ENCODE results near the gene BRD9. TPM values are rescaled to one million over a fixed set of nuclear protein-coding genes. Genes with fewer than 3 reads are reported as not detected.

BRD9 gene
- total RNA-seq, 4 donors from 2014 or later, result 29.6 to 91.3 (median 37.9) TPM

- Histone ChIP-seq H3K9me3 (no peaks in the 10 kb centered on the region), H3K27me3 (peaks cover 31% of the 10 kb centered on the region), H3K4me1 (peaks cover 0 to 8% (median 2%) of the 10 kb centered on the region in 4 donors), H3K4me3 (no peak overlapping the region), H3K36me3 (no peaks in the 10 kb centered on the region), H3K27ac (no peak overlapping the region)
- TF ChIP-seq CTCF (IDR thresholded peaks at IDR 0.05), result no peak
- no peak for TF ChIP-seq POLR2AphosphoS5 (IDR thresholded peaks at IDR 0.05)
- TF ChIP-seq POLR2A (IDR thresholded peaks at IDR 0.05), result no peak
- no peak for TF ChIP-seq EP300 (IDR thresholded peaks at IDR 0.05; ENCODE audit: low read depth)
- in situ Hi-C loops (cut with MboI; ENCODE audit: low pct_ligation_motif_present in 1 of 4, low pct_unique_long_range_greater_than_20kb in 1 of 4, low sequenced_read_pairs in 3 of 4) (no loop called here), intact Hi-C loops (cut with DNase I; ENCODE audit: low total_unique reads) (no loop called here)
- DNase-seq, result no peak
- 88 to 91% methylated on average over 35 to 55 of the region's 55 CpGs for WGBS, 2 donors (ENCODE audit: low coverage in 1 of 2)
Observed at GRCh38 chr5:852431-853401, 39.9 kb downstream of the BRD9 start.

GRCh38 chr5:852018-852417 lies 40.6 kb downstream of the BRD9 start:
- peaks cover 0 to 8% (median 2%) of the 10 kb centered on the region in 4 donors for H3K4me1 ChIP-seq
- TF ChIP-seq CTCF (IDR thresholded peaks at IDR 0.05) (no peak), POLR2AphosphoS5 (IDR thresholded peaks at IDR 0.05) (no peak), EP300 (IDR thresholded peaks at IDR 0.05; ENCODE audit: low read depth) (no peak), POLR2A (IDR thresholded peaks at IDR 0.05) (no peak)
- in situ Hi-C loops (cut with MboI; ENCODE audit: low pct_ligation_motif_present in 1 of 4, low pct_unique_long_range_greater_than_20kb in 1 of 4, low sequenced_read_pairs in 3 of 4) (no loop called here), intact Hi-C loops (cut with DNase I; ENCODE audit: low total_unique reads) (no loop called here)
- no peak overlapping the region for H3K4me3 ChIP-seq
- H3K9me3 ChIP-seq, result no peaks in the 10 kb centered on the region
- WGBS, 2 donors (ENCODE audit: low coverage in 1 of 2), result 28 to 52% methylated on average over 3 to 5 of the region's 5 CpGs
- no peak for DNase-seq
- peaks cover 31% of the 10 kb centered on the region for H3K27me3 ChIP-seq
- H3K36me3 ChIP-seq, result no peaks in the 10 kb centered on the region
- no peak overlapping the region for H3K27ac ChIP-seq

GRCh38 chr5:851553-851952 lies 41.0 kb downstream of the BRD9 start:
- DNase-seq, result peak; percentile 3
- in situ Hi-C loops (cut with MboI; ENCODE audit: low pct_ligation_motif_present in 1 of 4, low pct_unique_long_range_greater_than_20kb in 1 of 4, low sequenced_read_pairs in 3 of 4), result no loop called here
- TF ChIP-seq POLR2A (IDR thresholded peaks at IDR 0.05), result no peak
- TF ChIP-seq POLR2AphosphoS5 (IDR thresholded peaks at IDR 0.05), result no peak
- no peak for TF ChIP-seq EP300 (IDR thresholded peaks at IDR 0.05; ENCODE audit: low read depth)
- no peak for TF ChIP-seq CTCF (IDR thresholded peaks at IDR 0.05)

GRCh38 chr5:851076-851475 lies 41.5 kb downstream of the BRD9 start:
- intact Hi-C loops (cut with DNase I; ENCODE audit: low total_unique reads), result no loop called here
- 63 to 100% methylated on average over 5 to 15 of the region's 19 CpGs for WGBS, 2 donors (ENCODE audit: low coverage in 1 of 2)
- Histone ChIP-seq H3K27ac (no peak overlapping the region), H3K4me3 (no peak overlapping the region), H3K27me3 (peaks cover 31% of the 10 kb centered on the region), H3K9me3 (no peaks in the 10 kb centered on the region), H3K4me1 (peaks cover 0 to 8% (median 2%) of the 10 kb centered on the region in 4 donors), H3K36me3 (no peaks in the 10 kb centered on the region)
- in situ Hi-C loops (cut with MboI; ENCODE audit: low pct_ligation_motif_present in 1 of 4, low pct_unique_long_range_greater_than_20kb in 1 of 4, low sequenced_read_pairs in 3 of 4), result no loop called here
- DNase-seq, result no peak
- TF ChIP-seq POLR2A (IDR thresholded peaks at IDR 0.05), result no peak
- TF ChIP-seq POLR2AphosphoS5 (IDR thresholded peaks at IDR 0.05), result no peak
- TF ChIP-seq EP300 (IDR thresholded peaks at IDR 0.05; ENCODE audit: low read depth), result no peak
- TF ChIP-seq CTCF (IDR thresholded peaks at IDR 0.05), result no peak

More at GRCh38 chr5:851553-851952, 41.0 kb downstream of the BRD9 start:
- H3K4me1 ChIP-seq, result peaks cover 0 to 8% (median 2%) of the 10 kb centered on the region in 4 donors
- H3K27ac ChIP-seq, result no peak overlapping the region
- H3K4me3 ChIP-seq, result no peak overlapping the region
- WGBS, 2 donors (ENCODE audit: low coverage in 1 of 2), result 56 to 77% methylated on average over 4 to 16 of the region's 16 CpGs
- H3K9me3 ChIP-seq, result no peaks in the 10 kb centered on the region
- intact Hi-C loops (cut with DNase I; ENCODE audit: low total_unique reads), result no loop called here
- H3K36me3 ChIP-seq, result no peaks in the 10 kb centered on the region
- peaks cover 31% of the 10 kb centered on the region for H3K27me3 ChIP-seq

Data from transverse colon (tissue), 4 donors.